Suprapubic skin (tissue), 4 donors: ENCODE results near the gene RNF112. TPM values are rescaled to one million over a fixed set of nuclear protein-coding genes. Genes with fewer than 3 reads are reported as not detected.

Experiments used
- DNase-seq, 2 donors: peaks; one replicate each; pipeline ENCODE4 v3.0.0-alpha.2; 2019; ENCODE audit warnings: low spot score in 2 of 2
- H3K27ac ChIP-seq: fragments of 200-600 bp; sonication (generic); one replicate; pipeline ENCODE4 v1.5.1; 2019
- H3K27me3 ChIP-seq: fragments of 200-600 bp; sonication (generic); one replicate; pipeline ENCODE4 v1.5.1; 2019
- H3K36me3 ChIP-seq: fragments of 200-600 bp; sonication (generic); one replicate; pipeline ENCODE4 v1.5.1; 2019
- H3K4me1 ChIP-seq: fragments of 200-600 bp; sonication (generic); one replicate; pipeline ENCODE4 v1.5.1; 2019
- H3K4me3 ChIP-seq: fragments of 200-600 bp; sonication (generic); one replicate; pipeline ENCODE4 v1.5.1; 2019; ENCODE audit warnings: mild to moderate bottlenecking
- H3K9me3 ChIP-seq: fragments of 200-600 bp; sonication (generic); one replicate; pipeline ENCODE4 v1.5.1; 2019
- EP300 ChIP-seq: sonication (generic); formaldehyde crosslinking; IDR thresholded peaks from one replicate; pipeline ENCODE4 v1.6.1; 2017; ENCODE audit warnings: antibody characterized with exemption
- POLR2A ChIP-seq, 2 donors: fragments of 450-650 bp; IDR thresholded peaks; one replicate each; pipeline ENCODE4 v1.6.1; 2017; ENCODE audit warnings: antibody characterized with exemption in 2 of 2, mild to moderate bottlenecking in 2 of 2, moderate library complexity in 2 of 2
- POLR2AphosphoS5 ChIP-seq, 3 donors: sonication (generic); formaldehyde crosslinking; IDR thresholded peaks; one replicate each; pipeline ENCODE4 v1.6.1; 2017; ENCODE audit warnings: antibody characterized with exemption in 3 of 3
- WGBS: methylation state at CpG from one replicate; pipeline ENCODE4 v1.1.5; 2018; 5-methylcytosine and 5-hydroxymethylcytosine counted together
- total RNA-seq, 4 donors: library from RNA; depleted of rRNA; stranded (reverse); fragments of >200 nt; gene quantifications; one replicate each; pipeline ENCODE4 v1.1.0, GENCODE V29; 2016
- TF ChIP-seq, protein P1 (sequence below), 2 donors: fragments of 200-600 bp in 1 of 2; fragments of 450-650 bp in 1 of 2; sonication (generic) in 1 of 2; IDR thresholded peaks; one replicate each; pipeline ENCODE4 v1.5.1; 2016 to 2019; ENCODE audit warnings: antibody characterized with exemption in 2 of 2, mild to moderate bottlenecking in 1 of 2, moderate library complexity in 1 of 2

The RNF112 gene
- total RNA-seq, 4 donors from 2014 or later = 0.62 to 3.9 (median 1.5) TPM

DNA sequence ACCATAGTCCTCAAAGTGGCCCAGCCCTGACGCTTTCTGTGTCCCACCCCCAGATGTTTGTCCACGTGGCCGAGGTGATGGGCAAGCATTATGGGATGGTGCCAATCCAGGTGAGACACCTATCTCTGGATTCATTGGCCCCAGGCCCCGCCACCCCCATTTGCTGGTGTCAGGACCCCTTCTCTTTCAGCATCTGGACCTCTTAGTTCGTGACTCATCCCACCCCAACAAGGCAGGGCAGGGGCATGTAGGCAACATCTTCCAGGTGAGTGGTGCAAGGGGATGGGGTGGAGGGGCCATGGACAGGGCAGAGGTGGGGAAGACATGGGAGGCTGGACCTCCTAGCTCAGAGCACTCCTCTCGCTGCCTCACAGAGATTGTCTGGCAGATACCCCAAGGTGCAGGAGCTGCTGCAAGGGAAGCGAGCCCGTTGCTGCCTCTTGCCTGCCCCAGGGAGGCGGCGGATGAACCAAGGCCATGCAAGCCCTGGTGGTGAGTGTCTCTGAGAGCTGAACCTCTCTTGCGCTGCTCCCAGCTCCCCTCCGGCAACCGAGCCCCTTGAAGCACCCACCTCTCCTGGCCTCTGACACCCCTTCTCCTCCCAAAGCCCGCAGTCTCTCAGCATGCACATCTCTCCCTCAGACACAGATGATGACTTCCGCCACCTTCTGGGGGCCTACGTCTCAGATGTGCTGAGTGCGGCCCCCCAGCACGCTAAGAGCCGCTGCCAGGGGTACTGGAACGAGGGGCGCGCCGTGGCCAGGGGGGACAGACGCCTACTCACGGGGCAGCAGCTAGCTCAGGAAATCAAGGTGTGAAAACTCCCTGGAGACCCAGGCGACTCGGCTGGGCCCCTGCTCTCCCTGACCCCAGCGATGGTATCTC, 3.6 kb downstream of the RNF112 start:
- Histone ChIP-seq H3K27me3 (no peaks in the 10 kb centered on the region), H3K4me3 (no peak overlapping the region), H3K9me3 (no peaks in the 10 kb centered on the region), H3K36me3 (no peaks in the 10 kb centered on the region), H3K4me1 (peaks cover 13% of the 10 kb centered on the region), H3K27ac (no peak overlapping the region)
- no peak for TF ChIP-seq POLR2A (IDR thresholded peaks at IDR 0.05)
- TF ChIP-seq, protein P1, sequence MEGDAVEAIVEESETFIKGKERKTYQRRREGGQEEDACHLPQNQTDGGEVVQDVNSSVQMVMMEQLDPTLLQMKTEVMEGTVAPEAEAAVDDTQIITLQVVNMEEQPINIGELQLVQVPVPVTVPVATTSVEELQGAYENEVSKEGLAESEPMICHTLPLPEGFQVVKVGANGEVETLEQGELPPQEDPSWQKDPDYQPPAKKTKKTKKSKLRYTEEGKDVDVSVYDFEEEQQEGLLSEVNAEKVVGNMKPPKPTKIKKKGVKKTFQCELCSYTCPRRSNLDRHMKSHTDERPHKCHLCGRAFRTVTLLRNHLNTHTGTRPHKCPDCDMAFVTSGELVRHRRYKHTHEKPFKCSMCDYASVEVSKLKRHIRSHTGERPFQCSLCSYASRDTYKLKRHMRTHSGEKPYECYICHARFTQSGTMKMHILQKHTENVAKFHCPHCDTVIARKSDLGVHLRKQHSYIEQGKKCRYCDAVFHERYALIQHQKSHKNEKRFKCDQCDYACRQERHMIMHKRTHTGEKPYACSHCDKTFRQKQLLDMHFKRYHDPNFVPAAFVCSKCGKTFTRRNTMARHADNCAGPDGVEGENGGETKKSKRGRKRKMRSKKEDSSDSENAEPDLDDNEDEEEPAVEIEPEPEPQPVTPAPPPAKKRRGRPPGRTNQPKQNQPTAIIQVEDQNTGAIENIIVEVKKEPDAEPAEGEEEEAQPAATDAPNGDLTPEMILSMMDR (IDR thresholded peaks at IDR 0.05) = no peak
- no peak for TF ChIP-seq POLR2AphosphoS5 (IDR thresholded peaks at IDR 0.05)
- no peak for TF ChIP-seq EP300
- 89% methylated on average over 26 of the region's 28 CpGs for WGBS
- DNase-seq = no peak

DNA sequence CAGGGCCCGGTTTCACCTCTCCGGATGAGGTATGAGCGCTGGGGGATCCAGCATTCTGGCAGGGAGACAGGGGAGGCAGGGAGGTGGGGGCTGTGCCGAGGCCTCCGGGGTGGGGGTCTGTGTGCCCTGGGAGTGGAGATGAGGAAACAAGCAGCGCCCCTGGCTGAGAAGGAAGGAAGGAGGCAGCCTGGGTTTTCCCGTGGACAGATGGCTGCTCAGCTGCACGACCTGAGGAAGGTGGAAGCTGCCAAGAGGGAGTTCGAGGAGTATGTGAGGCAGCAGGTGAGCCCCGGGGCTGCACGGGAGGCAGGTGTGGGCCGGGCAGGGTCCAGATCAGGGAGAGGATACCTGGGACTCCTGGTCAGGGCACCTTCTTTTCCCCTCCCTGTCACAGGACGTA, 4.3 kb downstream of the RNF112 start:
- WGBS = 81% methylated on average over 13 of the region's 13 CpGs
- Histone ChIP-seq H3K9me3 (no peaks in the 10 kb centered on the region), H3K36me3 (no peaks in the 10 kb centered on the region), H3K27ac (no peak overlapping the region), H3K4me1 (peaks cover 13% of the 10 kb centered on the region), H3K4me3 (no peak overlapping the region), H3K27me3 (no peaks in the 10 kb centered on the region)
- TF ChIP-seq, protein P1 (IDR thresholded peaks at IDR 0.05) = no peak
- TF ChIP-seq POLR2AphosphoS5 (IDR thresholded peaks at IDR 0.05) (no peak), EP300 (no peak), POLR2A (IDR thresholded peaks at IDR 0.05) (no peak)
- no peak for DNase-seq

DNA sequence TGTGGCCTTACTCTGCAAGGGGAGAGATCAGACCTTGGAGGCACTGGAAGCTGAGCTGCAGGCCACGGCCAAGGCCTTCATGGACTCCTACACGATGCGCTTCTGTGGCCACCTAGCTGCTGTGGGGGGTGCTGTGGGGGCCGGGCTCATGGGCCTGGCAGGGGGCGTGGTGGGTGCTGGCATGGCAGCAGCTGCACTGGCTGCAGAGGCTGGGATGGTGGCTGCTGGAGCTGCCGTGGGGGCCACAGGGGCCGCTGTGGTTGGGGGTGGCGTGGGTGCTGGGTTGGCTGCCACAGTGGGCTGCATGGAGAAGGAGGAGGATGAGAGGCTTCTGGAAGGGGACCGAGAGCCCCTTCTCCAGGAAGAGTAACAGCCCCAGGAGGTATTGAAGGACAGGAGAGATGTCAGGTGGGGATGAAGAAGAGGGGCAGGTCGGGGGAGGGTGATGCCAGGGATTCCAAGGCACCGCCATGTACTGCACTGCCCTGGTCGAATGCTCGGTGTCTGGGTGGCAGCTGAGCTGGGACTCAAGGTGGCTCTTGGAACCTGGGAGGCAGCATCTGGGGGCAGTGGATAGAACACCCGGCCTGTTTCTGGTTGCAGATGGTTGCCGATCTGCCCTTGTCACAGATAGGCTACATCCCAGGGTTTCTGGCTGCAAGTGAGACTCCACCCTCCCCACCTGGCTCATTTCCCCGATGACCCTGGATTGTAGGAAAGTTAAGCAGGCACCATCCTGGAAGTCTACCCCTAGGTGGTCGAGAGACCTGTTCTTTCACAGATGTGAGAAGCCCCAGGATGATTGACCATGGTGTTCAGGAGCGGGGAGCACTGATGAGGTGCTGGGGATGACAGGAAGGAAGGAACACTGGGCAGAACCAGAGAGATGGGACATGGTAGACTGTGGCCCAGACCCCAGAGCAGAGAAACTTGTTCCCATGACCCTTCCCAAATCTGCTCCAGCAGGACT, 5.1 kb downstream of the RNF112 start:
- TF ChIP-seq POLR2A (IDR thresholded peaks at IDR 0.05) = no peak
- TF ChIP-seq, protein P1 (IDR thresholded peaks at IDR 0.05) = no peak
- no peak for TF ChIP-seq POLR2AphosphoS5 (IDR thresholded peaks at IDR 0.05)
- no peak for TF ChIP-seq EP300
- DNase-seq = no peak
- Histone ChIP-seq H3K9me3 (no peaks in the 10 kb centered on the region), H3K27me3 (no peaks in the 10 kb centered on the region), H3K36me3 (no peaks in the 10 kb centered on the region), H3K4me3 (no peak overlapping the region), H3K4me1 (peaks cover 13% of the 10 kb centered on the region), H3K27ac (no peak overlapping the region)
- WGBS = 91% methylated on average over 15 of the region's 18 CpGs

DNA sequence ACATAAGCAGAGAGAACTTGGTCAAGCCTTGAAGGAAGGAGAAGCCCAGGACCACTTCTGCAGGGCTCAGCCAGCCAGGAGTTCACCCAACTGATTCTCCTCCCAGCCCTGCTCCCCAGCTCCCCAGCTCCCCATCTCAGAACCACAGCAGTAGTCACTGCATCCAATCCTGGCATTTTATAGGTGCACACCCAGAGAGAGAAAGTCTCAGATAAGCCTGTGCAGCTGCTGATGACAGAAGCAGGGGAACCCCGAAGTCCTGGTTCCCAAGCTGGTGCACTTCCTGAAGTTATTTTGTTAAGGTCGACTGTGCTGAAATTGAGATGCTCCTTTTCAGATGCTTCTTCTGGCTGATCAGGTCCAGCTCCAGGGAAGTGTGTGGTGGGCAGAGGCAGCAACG, 6.6 kb downstream of the RNF112 start:
- no peaks in the 10 kb centered on the region for H3K27me3 ChIP-seq
- TF ChIP-seq, protein P1 (IDR thresholded peaks at IDR 0.05) = no peak
- TF ChIP-seq POLR2A (IDR thresholded peaks at IDR 0.05) (no peak), EP300 (no peak), POLR2AphosphoS5 (IDR thresholded peaks at IDR 0.05) (no peak)
- no peaks in the 10 kb centered on the region for H3K9me3 ChIP-seq
- H3K4me3 ChIP-seq = no peak overlapping the region
- no peaks in the 10 kb centered on the region for H3K36me3 ChIP-seq
- no peak for DNase-seq
- WGBS = 38% methylated on average over 3 of the region's 3 CpGs
- peaks cover 13% of the 10 kb centered on the region for H3K4me1 ChIP-seq
- H3K27ac ChIP-seq = no peak overlapping the region
